ENCODE measurements around the gene NBAS.
"Not testable (repeated sequence)": the region's sequence is repeated elsewhere in the genome, so short reads cannot be mapped to it uniquely, and the experiment has no call there.

The NBAS gene

DNA sequence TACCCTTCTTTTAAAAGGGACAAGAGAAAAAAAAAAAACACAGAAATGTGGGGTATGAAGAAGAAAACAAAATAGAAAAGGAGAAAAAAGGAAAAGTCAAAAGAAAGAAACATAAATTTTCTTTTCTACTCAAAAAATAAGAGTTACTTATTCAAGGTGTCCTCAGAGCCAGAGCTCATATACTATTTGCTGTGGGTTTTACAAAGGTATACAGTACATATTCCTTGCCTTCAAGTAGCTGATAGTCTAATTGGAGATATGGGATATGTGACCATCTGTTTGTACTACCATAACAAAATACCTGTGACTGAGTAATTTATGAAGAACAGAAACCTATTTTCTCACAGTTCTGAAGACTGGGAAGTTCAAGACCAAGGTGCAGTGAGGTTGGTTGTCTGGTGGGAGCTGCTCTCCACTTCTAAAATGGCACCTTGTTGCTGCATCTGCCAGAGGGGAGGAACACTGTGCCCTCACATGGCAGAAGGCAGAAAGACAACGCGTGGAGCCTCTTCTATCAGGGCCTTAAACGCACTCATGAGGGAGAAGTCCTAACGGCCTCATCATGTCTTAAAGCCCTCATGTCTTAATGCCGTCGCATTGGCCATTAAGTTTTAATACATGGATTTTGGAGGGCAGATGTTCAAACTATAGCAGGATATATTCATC is 33.9 kb downstream of the NBAS start:
- no peak for DNase-seq (ENCODE audit: low spot score)

DNA sequence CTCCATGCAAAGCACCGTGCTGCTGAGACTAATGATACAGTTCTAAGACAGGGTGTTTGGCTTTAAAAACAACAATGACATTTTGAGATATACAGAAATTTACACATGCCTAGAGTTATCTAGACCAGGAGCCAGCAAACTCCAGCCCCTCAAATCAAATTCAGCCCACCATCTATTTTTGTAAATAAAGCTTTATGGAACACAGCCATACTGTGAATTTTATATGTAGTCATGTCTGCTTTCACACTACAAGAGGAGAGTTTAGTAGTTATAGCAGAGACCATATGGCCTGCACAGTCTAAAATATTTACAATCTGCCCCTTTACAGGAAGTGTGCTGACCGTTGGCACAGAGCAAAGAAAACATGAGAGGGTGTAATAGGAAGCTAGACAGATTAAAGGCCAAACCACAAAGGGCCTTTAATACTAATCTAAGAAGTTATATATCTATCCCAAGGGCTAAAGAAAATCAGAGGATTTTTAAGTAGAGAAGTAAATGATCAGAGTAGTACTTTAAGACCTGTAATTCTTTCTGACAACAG is 39.4 kb downstream of the NBAS start:
- DNase-seq (ENCODE audit: low spot score) = no peak

DNA sequence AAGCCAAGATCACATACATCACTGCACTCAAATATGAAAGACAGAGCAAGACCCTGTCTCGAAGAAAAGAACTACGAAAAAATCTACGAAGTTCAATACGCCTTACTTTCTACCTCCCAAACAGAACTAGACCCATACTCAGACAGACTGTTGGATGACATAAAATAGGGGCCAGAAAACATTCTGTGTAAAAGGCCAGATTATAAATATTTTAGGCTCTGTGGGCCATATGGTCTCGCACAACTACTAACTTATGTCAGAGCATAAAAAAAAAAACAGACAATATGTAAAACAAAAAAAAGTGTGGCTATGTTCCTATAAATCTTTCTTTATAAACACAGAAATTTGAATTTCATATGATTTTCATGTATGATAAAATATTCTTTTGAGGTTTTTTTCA is 40.8 kb downstream of the NBAS start:
- no peak for DNase-seq (ENCODE audit: low spot score)

DNA sequence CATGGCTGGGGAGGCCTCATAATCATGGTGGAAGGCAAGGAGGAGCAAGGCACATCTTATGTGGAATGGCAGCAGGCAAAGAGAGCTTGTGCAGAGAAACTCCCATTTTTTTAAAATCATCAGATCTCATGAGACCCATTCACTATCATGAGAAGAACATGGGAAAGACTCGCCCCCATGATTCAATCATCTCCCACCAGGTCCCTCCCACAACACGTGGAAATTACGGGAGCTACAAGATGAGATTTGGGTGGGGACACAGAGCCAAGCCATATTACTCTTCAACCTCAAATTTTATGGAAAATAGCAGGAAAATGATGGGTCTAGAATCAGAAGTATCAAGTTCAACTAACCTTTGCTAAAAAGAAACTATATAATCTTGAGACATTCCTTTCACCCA is 42.4 kb downstream of the NBAS start:
- DNase-seq (ENCODE audit: low spot score) = not testable (repeated sequence)

DNA sequence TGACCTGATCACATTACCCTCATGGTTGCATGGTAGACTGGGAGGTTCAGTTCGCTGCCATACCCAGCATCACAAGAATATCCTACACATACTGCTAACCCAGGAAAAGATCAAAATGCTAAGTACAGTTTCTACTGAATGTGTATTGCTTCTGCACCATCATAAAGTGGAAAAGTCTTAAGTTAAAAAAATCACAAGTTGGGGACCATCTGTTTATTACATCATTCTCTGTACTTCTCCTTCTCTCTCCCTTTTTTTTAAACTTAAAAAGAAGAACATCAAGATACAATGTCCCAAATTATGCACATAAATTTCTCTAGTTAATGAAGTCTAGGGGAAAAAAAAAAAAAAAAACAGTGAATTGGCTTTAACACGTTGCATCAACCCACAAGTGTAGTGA is 43.3 kb downstream of the NBAS start:
- DNase-seq (ENCODE audit: low spot score) = no peak

DNA sequence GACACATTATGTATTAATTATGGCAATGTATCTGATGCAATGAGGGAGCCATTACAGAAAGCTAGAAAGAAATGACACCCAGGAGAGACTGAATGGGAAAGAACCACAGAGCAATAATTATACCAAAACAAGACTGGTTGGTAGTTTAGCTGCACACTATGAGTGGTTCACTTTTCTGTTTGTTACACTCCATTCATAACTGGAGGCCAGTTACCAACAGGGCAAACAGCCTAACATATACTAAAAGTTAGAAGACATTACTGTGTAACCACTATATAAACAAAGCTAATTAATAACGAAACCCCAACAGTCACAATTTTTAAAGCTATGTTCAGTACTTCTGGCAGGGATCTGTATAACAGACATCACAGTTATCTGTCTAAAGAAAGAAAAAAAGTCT is 49.4 kb downstream of the NBAS start:
- no peak for DNase-seq (ENCODE audit: low spot score)

DNA sequence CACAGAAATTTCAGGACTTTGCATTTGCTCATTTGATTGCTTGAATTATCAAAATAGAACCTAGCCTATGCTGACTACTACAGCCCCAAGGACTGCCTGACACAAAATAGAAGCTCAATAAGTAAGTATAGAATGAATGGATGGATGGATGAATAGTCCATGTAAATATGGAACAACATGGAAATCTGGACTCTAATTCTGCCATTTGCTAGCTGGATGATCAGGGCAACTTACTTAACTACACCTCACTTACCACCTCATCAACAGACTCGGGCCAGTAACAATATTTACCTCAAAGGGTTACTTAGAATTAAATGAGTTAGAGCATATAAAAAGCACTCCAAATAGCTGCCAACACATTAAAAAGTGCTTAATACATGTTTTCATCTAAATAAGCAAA is 50.6 kb downstream of the NBAS start:
- DNase-seq (ENCODE audit: low spot score) = no peak

DNA sequence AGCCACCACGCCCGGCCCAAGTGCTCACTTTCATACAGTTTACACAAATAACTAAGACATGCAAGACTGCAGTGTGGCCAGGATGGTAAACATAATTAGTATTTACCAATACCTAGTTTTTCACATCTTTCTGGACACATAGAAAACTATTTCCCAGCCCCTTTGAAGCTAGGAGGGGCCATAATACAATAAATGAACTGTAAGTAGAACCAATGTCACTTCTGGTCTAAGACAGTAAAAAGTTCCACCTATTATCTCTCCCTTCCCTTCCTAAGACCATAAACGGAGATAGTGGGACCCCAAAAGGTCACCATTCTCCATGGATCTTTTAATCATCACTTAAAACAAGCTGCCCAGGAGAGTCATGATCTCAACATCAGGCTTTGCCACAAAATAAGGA is 51.0 kb downstream of the NBAS start:
- no peak for DNase-seq (ENCODE audit: low spot score)

DNA sequence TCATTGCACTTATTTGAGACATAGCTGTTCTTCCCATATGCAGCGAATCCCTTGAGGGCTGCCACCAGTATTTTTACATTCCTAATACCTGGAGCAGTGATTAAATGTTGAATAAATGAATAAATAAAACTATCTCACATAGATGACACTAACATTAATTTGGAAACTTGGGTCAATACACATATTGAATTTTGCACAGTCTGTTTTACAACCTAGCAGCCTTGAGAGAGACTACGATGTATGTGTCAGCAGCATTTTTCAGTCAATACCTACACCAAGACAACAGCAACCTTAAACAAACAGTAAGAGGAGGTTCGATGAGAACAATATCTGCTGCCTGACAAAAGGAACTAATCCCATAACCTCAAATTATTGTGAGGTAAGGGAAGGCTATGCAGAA is 53.4 kb downstream of the NBAS start:
- DNase-seq (ENCODE audit: low spot score) = no peak

DNA sequence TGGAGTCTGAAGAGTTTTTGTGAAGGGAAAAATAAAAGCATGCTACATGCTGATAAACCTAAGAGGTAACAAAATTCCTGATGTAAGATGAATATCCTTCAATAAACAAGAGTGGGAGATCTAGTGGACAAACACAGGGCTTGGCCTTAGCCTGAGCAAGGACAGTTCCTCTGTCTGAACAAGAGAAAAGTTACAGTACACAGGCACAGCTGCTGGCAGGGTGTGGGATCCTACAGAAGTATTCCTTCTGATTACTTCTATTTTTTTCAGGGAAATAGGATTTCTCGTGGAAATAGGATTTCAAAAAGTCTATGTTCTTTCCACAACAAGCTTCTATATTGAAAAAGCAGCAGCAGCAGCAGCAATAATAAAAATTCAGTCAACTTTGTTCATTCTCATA is 54.1 kb downstream of the NBAS start:
- no peak for DNase-seq (ENCODE audit: low spot score)

DNA sequence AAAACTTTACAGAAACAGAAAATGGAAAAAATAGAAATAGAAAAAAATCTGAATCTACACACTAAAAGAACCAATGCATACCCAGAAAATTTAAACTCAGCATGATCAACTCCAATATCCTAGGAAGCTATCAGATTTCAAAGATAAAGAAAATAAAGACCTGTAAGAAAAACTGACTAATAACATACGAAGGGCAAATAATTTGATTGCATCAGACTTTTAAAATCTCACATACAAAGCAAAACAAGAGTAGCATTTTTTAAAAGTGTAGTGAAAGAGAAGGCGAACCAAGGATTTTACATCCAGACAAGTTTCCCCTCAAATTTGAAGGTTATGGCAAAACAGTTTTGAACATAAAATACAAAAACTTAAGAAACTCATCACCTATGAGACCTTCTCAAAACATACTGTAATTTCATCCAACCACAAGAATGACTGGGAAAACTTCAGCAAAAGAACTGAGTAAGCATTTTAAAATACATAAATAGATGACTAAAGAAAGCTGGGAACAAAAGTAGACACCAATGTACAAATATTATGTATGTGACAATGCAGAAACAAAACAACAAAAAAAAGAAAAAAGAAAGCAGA is 54.8 kb downstream of the NBAS start:
- DNase-seq (ENCODE audit: low spot score) = no peak

DNA sequence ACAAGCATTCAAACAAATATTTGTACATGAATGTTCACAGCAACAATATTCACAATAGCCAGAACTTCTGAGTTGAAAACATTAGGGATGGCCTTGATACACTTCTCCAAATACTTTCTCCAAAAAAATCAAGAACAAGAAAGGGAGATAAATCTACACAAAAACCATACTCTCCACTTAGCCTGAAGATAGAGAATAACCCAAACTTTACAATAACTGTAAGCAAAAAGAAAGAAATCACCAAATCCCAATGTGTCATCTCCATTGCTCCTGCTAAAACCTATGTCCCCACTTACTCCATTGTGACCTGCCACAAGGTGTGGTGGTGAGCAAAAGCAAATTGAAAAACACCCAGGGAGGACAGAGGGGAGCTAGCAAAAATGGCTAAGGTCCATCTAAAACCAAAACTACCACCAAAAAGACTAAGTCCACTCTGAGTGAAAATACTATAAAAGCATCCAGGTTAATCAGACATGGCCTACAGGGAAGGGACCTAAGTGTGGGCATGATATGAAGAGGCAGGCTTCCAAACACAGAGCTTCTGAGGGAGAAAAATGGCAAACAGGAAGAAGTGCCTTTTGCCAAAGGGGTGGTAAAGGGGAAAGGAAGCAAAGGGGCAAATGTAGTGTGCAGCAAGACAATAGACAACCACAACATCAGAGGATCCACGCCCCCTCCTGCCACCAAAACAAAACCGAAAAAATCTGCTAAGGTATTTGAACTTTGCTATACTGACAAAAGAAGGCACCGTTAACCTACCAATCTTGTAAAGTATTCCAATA is 56.1 kb downstream of the NBAS start:
- no peak for DNase-seq (ENCODE audit: low spot score)

DNA sequence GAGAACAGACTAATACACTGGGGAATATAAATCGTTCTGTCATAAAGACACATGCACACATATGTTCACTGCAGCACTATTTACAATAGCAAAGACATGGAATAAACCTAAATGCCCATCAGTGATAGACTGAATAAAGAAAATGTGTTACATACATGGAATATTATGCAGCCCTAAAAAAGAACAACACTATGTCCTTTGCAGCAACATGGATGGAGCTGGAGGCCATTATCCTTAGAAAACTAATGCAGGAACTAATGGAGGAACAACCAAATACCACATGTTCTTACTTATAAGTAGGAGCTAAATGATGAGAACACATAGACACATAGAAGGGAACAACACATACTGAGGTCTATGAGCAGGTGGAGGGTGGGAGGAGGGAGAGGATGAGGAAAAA is 61.9 kb downstream of the NBAS start:
- DNase-seq (ENCODE audit: low spot score) = not testable (repeated sequence)

DNA sequence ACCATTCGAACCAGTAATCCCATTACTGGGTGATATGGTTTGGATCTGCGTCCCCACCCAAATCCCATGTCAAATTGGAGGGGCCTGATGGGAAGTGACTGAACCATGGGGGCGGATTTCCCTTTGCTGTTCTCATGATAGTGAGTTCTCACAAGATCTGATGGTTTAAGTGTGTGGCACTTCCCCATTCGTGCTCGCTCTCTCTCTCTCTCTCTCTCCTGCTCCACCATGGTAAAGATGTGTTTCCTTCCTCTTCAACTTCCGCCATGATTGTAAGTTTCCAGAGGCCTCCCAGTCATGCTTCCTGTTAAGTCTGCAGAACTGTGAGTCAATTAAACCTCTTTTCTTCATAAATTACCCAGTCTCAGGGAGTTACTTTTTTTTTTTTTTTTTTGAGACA is 62.6 kb downstream of the NBAS start:
- no peak for DNase-seq (ENCODE audit: low spot score)

DNA sequence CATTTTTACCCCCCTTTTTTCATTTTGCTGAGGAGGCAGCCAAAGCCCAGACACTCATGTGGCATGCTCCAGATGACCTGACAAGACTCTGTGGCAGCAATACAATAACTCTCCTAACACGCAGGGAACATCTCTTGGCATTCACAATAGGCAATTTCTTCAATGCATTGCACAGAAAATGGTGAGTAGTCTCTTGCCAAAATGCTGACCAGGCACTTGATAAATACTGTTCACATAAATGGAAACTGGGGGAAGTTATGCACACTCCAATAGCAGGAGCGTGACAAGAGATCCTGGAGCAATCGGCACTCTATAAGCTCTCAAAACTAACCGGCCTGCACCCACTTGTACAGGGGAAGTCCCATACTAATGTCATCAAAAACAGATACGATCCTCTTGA is 66.3 kb downstream of the NBAS start:
- DNase-seq (ENCODE audit: low spot score) = no peak

DNA sequence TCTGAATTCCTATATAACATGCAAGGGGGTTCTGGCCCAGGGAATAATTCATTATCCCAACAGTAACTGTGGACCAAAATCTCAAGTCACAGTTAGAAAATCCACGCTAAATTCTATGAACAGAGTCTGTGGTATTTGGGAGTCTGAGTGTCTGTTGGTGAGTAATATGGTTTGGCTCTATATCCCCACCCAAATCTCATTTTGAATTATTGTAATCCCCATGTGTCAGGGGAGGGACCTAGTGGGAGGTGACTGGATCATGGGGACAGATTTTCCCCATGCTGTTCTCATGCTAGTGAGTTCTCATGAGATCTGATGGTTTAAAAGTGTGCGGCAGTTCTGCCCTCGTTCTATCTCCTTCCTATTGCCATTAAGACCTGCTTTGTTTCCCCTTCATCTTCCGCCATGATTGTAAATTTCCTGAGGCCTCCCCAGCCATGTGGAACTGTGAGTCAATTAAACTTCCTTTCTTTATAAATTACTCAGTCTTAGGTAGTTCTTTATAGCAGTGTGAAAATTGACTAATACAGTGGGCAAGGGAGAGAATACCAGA is 68.3 kb downstream of the NBAS start:
- DNase-seq (ENCODE audit: low spot score) = no peak

DNA sequence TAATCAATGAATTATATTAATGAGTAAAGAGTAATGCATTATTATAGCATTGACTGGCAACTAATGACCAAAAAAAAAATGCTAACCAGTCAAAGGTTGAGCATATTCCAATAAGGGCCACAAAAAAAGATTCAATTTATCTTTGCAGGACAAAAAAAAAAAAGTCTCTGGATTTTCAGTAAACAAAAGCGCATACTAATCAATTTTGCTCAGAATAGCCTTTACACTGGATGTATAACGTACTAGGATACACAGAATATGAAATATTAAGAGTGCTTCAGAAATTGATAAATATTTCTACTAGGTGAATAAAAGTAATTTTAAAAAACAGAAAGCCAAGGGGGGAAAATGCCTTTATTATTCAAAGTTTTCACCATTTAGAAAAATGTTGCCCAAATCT is 74.4 kb downstream of the NBAS start:
- no peak for DNase-seq (ENCODE audit: low spot score)

DNA sequence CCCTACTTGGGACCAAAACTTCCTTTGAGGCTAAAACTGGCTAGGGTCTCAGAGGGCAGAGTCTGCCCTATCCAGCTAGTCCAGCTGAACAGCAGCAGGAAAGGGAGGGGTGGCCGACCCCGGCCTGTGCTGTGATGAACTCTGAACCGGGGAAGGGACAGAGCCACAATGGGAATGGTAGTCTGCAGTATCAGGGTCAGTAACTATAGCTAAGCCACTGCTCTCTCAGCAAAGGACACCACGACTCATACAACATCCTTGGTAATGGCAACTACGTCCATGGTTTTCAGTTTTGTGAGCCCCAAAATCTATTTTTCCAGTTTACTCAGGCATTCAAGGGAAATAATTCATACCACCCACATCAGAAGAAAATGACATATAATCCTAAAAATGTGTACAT is 75.2 kb downstream of the NBAS start:
- DNase-seq (ENCODE audit: low spot score) = no peak

DNA sequence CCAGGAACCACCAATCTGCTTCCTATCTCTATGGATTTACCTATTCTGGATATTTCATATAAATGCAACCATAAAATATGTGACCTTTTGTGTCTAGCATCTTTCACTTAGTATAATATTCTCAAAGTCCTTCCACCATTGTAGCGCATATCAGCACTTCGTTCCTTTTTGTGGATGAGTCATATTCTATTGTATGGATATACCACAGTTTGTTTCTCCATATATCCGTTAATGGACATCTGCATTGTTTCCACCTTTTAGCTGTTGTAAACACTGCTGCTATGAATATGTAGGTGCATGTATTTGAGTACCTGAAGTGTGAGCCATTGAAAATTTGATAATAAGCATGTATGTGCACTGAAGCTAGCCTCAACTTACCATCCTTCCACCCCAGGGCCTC is 80.1 kb downstream of the NBAS start:
- DNase-seq (ENCODE audit: low spot score) = no peak

DNA sequence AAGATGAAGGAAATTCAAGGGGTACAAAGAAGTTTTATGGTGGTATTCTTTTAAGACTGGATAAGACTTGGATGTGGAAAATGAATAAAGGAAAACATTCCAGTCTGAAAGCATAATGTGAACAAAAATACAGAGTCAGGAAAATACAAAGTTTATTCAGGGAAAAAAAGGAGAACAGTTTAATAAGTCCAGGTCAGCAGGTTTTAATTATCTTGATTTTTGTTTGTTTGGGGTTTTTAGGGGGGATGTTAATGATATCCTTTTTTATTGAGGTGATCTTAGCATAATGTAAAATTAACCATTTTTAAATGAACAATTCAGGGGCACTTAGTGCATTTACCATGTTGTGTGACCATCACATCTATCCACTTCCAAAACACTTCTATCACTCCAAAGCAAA is 80.6 kb downstream of the NBAS start:
- no peak for DNase-seq (ENCODE audit: low spot score)

DNA sequence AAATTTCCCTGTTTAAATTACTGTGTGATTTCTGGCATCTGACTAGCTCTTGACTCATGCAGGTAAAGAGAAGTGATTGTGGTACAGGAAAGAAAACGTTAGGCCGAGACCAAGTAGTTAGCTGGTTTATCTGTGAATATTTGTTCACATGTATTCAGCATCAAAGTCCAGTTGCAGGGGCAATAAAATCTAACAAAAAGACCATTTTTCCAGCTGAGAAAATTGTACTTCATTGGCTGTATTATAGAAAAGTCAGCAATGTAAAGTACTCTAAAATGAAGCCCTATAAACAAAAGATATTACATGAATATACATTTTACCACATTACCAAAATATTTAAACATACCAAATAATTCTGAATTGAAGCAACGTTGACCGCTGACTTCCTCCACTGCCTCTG is 88.3 kb downstream of the NBAS start:
- no peak for DNase-seq (ENCODE audit: low spot score)

DNA sequence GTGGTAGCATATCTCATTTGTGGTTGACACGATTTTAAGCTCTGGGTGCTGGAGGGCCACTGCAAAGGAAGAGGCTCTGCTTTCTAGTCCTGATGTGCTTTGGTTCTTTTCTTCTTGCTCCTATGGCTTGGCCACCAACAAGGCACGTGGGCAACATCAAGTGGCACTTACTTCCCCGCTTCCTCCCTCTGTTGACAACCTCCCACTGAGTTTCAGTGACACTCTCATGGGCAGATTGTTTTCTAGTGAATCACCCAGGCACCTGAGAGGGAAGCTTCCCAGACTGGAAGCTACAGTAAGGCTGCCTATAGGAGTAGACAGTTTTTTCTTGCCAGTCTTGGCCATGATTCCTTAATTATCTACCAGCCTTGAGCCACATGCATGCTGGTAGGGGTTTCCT is 89.0 kb downstream of the NBAS start:
- no peak for DNase-seq (ENCODE audit: low spot score)

DNA sequence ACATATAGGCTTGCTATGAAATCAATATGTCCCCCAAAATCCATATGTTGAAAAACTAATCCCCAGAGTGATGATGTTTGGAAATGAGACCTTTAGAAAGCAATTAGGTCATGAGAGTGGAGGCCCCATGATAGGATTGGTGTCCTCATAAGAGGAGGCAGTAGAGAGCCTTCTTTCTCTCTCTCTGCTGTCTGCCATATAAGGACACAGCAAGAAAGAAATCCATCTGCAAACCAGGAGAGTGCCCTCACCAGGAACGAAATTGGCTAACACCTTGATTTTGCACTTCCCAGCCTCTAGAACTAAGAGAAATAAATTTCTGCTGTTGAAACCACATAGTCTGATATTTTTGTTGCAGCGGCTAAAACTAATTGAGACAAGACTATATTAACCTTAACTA is 89.5 kb downstream of the NBAS start:
- DNase-seq (ENCODE audit: low spot score) = no peak

Measured in AG08396 (cell line).